IPS-15b (cell line): Measurements from ENCODE around the gene VPS26C.

ENCODE experiments used
- H3K27me3 ChIP-seq: one replicate; pipeline ENCODE4 v1.6.1; 2013; ENCODE audit warnings: low read length; ENCODE audit not compliant: control insufficient read depth, insufficient read depth
- H3K36me3 ChIP-seq: one replicate; pipeline ENCODE4 v1.6.1; 2013; ENCODE audit warnings: low read length; ENCODE audit not compliant: control insufficient read depth, insufficient read depth
- H3K4me1 ChIP-seq: one replicate; pipeline ENCODE4 v1.6.1; 2013; ENCODE audit warnings: mild to moderate bottlenecking, low read length; ENCODE audit not compliant: control insufficient read depth, insufficient read depth
- H3K4me3 ChIP-seq: one replicate; pipeline ENCODE4 v1.5.1; 2013; ENCODE audit warnings: low read depth, low read length
- H3K9ac ChIP-seq: one replicate; pipeline ENCODE4 v1.6.1; 2013; ENCODE audit warnings: low read depth, mild to moderate bottlenecking, low read length
- H3K9me3 ChIP-seq: one replicate; pipeline ENCODE4 v1.6.1; 2013; ENCODE audit warnings: mild to moderate bottlenecking, low read length; ENCODE audit not compliant: control insufficient read depth, insufficient read depth

Gene VPS26C

DNA sequence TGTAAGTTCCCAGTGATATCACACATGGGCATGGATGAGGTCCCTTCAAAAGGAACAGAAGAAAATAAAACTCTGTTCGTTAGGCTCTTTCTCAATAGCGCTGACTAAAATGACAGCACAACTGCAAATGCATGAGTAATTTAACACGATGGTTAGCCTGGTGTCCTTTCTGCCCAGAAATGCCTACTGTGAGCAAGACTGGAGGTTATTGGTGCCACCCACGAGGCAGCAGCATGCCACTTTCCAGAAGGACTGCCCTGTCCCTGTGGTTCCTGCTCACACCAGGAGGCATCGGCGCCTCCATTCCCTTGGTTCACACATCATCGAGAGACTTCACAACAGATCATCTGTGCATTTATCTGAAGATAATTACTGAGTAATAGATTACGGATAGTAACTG is 26.2 kb downstream of the VPS26C start:
- no peaks in the 10 kb centered on the region for H3K27me3 ChIP-seq
- H3K4me3 ChIP-seq: no peak overlapping the region
- no peaks in the 10 kb centered on the region for H3K36me3 ChIP-seq

DNA sequence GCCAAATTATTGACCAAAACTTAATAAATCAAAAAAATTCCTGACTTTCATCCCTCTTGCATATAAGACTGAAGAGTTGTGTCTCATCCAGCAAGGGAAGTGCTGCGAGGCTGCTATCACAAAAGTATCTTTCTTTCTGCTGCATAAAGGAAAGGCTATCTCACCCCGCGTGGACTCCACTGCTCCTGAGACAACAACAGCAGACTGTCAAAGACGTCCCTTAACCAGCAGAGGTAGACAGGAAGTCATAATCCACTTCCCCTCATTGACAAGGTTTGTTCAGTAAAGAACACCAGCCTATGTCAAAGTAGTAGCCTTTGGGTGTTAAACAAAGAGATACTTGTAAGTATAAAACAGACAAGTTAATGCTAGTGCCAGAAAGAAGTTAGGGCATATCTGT is 29.4 kb downstream of the VPS26C start:
- Histone ChIP-seq H3K4me3 (no peak overlapping the region), H3K4me1 (no peaks in the 10 kb centered on the region), H3K36me3 (peaks cover 9% of the 10 kb centered on the region), H3K9me3 (no peaks in the 10 kb centered on the region), H3K27me3 (no peaks in the 10 kb centered on the region), H3K9ac (no peak overlapping the region)

More for the DNA sequence above, 26.2 kb downstream of the VPS26C start:
- H3K9ac ChIP-seq: no peak overlapping the region
- H3K9me3 ChIP-seq: no peaks in the 10 kb centered on the region
- H3K4me1 ChIP-seq: peaks cover 9% of the 10 kb centered on the region

DNA sequence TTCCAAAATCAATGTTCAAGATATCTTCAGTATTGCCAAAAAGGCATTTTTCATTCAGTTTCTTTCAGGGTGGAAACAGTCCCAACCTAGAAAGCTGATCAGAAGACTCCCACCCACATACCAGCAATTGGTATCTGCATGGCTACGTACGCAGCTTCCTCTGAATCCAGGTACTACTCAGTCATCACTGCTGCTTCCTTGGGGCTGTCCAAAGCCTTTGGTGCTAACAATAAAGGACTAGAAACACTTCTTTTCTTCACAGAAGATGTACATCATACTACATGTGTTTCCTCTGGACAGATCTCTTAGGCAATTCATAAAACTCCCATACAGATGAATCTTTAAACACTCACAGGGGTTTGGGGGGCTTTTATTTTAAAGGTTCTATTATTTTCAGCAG is 29.8 kb downstream of the VPS26C start:
- Histone ChIP-seq H3K4me3 (no peak overlapping the region), H3K9ac (no peak overlapping the region), H3K4me1 (no peaks in the 10 kb centered on the region), H3K36me3 (peaks cover 13% of the 10 kb centered on the region), H3K27me3 (no peaks in the 10 kb centered on the region), H3K9me3 (no peaks in the 10 kb centered on the region)

DNA sequence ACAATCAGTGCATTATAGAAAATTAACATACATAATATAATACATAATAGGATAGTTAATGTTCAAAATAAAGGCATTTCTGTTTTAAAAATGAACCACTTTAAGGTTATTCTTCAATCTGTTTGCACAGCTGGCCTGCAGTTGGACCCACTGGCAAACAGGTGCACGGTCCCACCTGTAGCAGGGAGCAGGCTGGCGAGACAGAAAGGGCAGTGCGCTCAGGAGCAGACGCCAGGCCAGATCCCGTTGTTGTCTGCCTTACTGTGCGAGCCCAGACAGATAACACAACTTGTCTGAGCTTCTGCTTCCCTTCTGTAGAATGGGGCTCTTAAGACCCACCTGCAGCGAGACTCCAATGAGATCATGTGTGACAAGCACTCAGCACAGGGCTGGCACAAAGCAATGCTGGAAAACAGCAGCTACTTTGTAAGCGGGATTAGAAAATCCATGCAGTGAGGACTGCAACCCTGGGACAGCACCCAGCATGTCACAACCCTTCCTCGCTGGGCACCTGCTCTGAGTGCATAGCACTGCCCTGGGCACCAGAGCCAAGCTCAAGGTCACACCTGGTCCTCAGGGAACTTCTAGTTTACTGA is 33.5 kb downstream of the VPS26C start:
- H3K27me3 ChIP-seq: no peaks in the 10 kb centered on the region
- H3K36me3 ChIP-seq: peaks cover 24% of the 10 kb centered on the region
- H3K9ac ChIP-seq: no peak overlapping the region
- no peak overlapping the region for H3K4me3 ChIP-seq
- H3K9me3 ChIP-seq: no peaks in the 10 kb centered on the region
- H3K4me1 ChIP-seq: no peaks in the 10 kb centered on the region

DNA sequence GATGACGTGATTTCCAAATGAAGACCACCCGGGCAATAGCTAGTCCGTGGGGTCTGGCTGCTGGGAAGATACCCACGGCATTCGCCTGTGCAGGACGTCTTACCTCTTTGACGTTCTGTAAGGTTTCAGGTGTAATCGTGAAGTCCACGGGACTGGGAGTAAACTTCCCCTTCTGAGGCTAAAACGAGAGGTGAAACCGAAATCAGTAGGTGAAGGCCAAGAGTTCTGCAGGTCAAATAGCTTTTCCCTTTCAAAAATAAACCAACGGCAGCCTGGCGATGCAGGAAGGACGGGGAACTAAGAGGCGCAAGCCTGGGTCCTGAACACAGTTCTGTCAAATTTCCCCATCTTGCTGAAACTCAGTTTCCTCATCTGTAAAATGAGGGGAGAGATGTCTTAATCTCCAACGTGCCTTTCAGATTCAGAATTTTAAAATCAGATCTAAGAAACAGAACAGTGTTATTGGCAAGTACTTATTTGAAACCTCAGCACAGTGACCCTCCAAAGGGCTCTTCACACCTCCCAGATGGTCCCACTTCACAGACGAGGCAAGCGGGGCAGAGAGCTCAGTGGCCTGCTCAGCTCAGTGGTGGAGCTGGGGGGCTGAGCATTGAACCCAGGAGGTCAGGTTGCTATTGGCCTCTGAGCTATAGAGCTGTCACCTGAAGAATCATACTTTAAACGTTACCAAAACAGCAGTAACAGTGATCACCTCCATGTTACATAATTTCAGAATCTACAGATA is 34.7 kb downstream of the VPS26C start:
- H3K27me3 ChIP-seq: no peaks in the 10 kb centered on the region
- H3K9me3 ChIP-seq: no peaks in the 10 kb centered on the region
- H3K9ac ChIP-seq: no peak overlapping the region
- H3K4me3 ChIP-seq: no peak overlapping the region
- peaks cover 34% of the 10 kb centered on the region for H3K36me3 ChIP-seq
- H3K4me1 ChIP-seq: no peaks in the 10 kb centered on the region

DNA sequence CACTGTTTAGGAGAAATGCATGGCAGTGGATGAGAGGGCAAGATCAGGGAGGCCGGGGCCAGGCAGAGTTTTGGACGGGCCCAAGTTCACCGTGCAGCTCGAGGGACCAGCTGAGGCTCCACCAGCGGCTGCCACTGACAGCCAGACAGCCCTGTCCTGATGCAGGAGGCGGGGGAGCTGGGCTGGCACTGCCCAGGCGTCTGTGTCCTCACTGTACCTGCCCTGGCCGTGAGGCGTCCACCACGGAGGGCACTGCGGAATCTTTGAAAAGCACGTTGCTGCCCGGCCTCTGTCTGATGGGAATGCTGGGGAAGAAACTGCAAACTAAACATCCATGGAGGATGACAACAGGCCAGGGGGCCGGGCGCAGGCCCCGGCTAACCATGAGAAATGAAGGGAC is 35.5 kb downstream of the VPS26C start:
- no peaks in the 10 kb centered on the region for H3K9me3 ChIP-seq
- H3K4me3 ChIP-seq: no peak overlapping the region
- no peaks in the 10 kb centered on the region for H3K27me3 ChIP-seq
- H3K4me1 ChIP-seq: no peaks in the 10 kb centered on the region
- no peak overlapping the region for H3K9ac ChIP-seq
- peaks cover 41% of the 10 kb centered on the region for H3K36me3 ChIP-seq

DNA sequence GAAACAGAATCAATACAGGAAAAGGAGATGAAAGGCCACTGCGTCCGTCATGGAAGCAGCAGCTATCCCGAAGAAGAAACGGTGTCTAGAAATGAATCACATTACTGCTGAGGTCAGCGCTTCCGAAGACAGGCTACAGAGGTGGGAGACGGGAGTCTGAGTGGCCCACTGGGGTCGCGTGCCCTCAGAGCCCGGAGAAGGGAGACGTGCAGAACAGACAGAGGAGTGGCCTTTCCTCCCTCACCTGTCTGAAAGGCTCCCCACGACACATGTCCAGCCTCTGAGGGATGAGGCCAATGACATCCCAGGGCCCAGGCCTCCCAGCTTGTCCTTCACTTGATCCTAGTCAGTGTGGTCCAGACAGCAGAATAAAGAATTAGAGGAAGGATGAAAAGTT is 35.9 kb downstream of the VPS26C start:
- H3K4me3 ChIP-seq: no peak overlapping the region
- no peaks in the 10 kb centered on the region for H3K27me3 ChIP-seq
- peaks cover 43% of the 10 kb centered on the region for H3K36me3 ChIP-seq
- no peaks in the 10 kb centered on the region for H3K4me1 ChIP-seq
- no peaks in the 10 kb centered on the region for H3K9me3 ChIP-seq
- no peak overlapping the region for H3K9ac ChIP-seq

DNA sequence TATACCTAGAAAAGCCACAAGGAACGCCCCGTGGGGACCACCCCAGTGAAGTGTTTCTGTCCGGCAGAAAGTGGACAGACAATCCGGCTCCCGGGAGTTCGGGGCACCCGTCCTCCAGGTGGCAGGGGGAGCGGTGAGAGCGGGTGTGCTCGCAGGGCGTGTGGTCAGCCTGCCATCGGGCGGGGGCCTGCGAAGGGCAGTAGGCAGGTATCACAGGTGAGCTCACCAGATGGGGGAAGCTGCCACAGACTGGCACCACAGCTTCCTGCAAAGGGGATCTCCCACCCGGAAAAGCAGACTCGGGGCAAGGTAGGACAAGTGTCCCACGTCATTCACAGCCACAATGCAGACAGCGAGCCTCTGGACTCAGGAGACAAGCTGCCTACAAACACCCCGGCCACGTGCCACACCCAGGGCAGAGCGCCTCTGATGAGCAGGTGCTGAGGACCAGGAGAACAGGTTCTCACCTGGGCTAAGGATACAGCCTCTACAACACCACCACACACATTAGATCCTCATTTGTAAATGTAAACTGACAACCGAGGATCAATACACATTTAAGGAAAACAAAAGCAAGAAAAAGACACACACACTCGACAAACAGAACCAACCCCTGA is 36.4 kb downstream of the VPS26C start:
- Histone ChIP-seq H3K4me1 (no peaks in the 10 kb centered on the region), H3K4me3 (no peak overlapping the region), H3K9ac (no peak overlapping the region), H3K36me3 (peaks cover 47% of the 10 kb centered on the region), H3K9me3 (no peaks in the 10 kb centered on the region), H3K27me3 (no peaks in the 10 kb centered on the region)

DNA sequence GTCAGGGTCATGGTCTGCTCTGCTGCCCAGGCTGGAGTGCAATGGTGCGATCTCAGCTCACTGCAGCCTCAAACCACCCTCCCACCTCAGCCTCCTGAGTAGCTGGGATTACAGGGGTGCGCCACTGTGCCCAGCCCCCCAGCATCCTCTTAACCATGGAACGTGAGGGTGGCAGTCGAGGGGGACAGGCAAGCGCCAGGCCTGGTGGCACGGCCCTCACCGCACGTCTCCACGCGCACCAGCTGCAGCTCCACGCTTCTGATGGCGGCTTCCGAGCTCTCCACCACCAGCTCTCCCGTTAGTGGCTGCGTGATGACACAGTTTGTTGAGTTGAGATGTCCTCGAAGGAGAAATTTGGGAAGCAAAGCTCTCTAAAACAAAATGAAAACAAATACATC is 39.1 kb downstream of the VPS26C start:
- Histone ChIP-seq H3K4me1 (no peaks in the 10 kb centered on the region), H3K9me3 (no peaks in the 10 kb centered on the region), H3K36me3 (peaks cover 57% of the 10 kb centered on the region), H3K27me3 (no peaks in the 10 kb centered on the region), H3K9ac (no peak overlapping the region), H3K4me3 (no peak overlapping the region)

DNA sequence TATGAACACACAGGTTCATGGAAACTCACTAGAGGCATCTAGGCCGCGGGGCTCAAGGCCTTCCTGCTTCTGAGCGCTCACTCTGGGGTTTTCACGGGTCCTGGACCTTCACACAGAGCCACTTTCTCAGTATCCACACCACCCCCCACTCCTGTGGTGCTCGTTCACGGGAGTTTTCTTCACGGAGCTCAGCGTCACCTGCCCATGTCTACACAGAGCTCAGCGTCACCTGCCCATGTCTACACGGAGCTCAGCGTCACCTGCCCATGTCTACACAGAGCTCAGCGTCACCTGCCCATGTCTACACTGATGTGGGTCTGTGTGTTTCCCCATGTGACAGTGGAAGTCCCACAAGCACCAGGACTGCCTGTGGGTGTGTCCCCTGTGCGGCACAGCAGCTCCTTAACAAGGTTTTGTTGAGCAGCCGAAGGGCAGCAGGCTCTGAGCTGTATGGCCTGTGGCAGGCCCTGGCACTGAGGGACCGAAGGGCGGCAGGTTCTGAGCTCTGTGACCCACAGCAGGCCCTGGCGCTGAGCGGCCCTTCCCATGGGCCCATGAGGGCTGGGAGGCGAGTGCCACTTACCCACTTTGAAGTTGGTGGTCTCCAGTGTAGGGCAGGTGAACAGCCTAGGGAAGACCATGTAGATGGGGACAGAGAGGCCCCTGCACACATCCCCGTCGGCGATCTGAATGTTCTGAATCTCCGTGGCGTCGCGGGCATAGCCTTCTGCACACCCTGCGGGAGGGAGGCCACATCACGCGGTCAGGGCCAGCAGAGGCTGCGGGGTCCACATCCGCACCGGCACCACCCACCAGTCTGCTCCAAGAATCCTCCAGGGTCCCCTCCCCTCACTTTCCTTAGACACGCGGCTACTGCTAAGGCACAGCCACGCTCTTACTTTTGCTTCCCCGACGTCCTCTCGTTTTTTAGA is 39.8 kb downstream of the VPS26C start:
- Histone ChIP-seq H3K4me3 (no peak overlapping the region), H3K4me1 (no peaks in the 10 kb centered on the region), H3K36me3 (peaks cover 52% of the 10 kb centered on the region), H3K9me3 (no peaks in the 10 kb centered on the region), H3K27me3 (no peaks in the 10 kb centered on the region), H3K9ac (no peak overlapping the region)

DNA sequence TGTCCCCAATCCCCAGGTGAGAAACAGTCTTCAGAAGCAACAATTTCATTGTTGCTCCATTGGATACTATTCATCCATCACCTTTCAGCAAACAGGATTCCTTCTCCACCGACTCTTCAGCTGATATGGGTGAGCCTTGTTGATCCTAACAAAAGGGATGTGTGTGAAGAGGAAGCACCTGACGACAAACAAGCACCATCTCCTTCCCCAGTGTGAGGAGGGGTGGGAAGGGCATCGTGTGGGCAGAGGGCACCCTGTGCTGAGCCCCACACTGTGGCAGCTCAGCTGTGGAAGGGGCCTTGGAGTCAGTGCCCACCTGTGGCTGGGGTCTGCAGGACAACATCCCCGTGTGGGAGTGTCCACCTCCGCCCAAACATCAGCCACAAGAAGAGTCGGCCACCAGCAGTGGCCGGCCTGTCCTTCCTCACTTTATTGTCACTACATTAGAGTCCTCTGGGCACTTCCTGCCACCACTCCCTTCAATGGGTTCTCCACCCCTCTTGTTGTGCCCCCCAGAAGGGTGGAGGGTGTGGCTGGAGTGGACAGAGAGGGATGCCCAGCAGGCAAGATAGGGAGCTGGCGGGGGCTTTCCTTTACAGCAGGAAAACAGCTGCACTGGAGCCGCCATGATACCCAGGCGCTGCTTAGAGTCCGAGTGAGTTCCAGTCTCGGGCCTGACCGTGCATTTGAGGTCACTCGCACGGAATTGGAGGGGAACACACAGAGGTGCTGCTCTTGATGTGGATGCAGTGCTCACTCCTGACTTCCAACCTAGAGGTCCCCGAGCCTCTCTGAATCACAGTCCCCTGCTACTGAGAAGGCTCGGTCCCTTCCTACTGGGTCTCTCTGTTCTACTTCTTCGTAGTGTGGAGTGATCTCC is 40.9 kb downstream of the VPS26C start:
- Histone ChIP-seq H3K27me3 (no peaks in the 10 kb centered on the region), H3K4me3 (no peak overlapping the region), H3K9ac (no peak overlapping the region), H3K36me3 (peaks cover 42% of the 10 kb centered on the region), H3K4me1 (no peaks in the 10 kb centered on the region), H3K9me3 (no peaks in the 10 kb centered on the region)
